NB4 (cell line): ENCODE data around the gene ADGRG7.

Experiments
- MAX ChIP-seq: IDR thresholded peaks from 2 replicates; pipeline ENCODE4 v1.6.1; 2011; ENCODE audit warnings: low read depth, low read length
- TF ChIP-seq, protein P1 (sequence below): IDR thresholded peaks from one replicate; pipeline ENCODE4 v1.5.1; 2012; ENCODE audit warnings: low read depth, low read length

DNA sequence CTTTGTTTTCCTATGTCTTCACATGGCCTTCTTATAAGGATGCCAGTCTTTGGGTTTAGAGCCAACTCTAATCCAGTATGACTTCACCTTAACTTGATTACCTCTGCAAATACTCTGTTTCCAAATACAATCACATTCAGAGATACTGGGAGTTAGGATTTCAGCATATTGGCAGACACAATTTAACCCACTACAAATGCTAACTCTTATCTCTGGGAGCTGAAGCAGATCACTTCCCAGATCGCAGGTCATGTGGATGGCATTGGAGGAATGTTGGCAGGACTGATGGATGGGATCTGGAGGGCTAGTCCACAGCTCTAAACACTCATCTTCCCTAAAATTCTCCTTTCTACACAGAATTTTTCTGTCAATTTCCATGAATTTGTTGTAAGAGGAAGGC is 46.2 kb upstream of the ADGRG7 start:
- TF ChIP-seq, protein P1, sequence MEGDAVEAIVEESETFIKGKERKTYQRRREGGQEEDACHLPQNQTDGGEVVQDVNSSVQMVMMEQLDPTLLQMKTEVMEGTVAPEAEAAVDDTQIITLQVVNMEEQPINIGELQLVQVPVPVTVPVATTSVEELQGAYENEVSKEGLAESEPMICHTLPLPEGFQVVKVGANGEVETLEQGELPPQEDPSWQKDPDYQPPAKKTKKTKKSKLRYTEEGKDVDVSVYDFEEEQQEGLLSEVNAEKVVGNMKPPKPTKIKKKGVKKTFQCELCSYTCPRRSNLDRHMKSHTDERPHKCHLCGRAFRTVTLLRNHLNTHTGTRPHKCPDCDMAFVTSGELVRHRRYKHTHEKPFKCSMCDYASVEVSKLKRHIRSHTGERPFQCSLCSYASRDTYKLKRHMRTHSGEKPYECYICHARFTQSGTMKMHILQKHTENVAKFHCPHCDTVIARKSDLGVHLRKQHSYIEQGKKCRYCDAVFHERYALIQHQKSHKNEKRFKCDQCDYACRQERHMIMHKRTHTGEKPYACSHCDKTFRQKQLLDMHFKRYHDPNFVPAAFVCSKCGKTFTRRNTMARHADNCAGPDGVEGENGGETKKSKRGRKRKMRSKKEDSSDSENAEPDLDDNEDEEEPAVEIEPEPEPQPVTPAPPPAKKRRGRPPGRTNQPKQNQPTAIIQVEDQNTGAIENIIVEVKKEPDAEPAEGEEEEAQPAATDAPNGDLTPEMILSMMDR = no peak
- TF ChIP-seq MAX = no peak
